Adrenal gland (tissue), 12 donors: Measurements from ENCODE around the gene DNAH9. TPM values are rescaled to one million over a fixed set of nuclear protein-coding genes. Genes with fewer than 3 reads are reported as not detected.

Experiments used
- DNase-seq, 7 donors: peaks; one replicate each; pipeline ENCODE4 v3.0.0-alpha.2; 2019 to 2020
- H3K27ac ChIP-seq, 5 donors: fragments of 200-600 bp; sonication (generic) in 4 of 5; 1 replicate in 3 of 5; 2 replicates in 2 of 5; pipeline versions ENCODE4 v1.5.1 to v1.8.0; 2016 to 2020; ENCODE audit warnings: mild to moderate bottlenecking in 1 of 5
- H3K27me3 ChIP-seq: fragments of 200-600 bp; 2 replicates; pipeline ENCODE4 v1.8.0; 2021
- H3K36me3 ChIP-seq, 2 donors: fragments of 200-600 bp; replicated peaks in 1 of 2; 1 replicate in 1 of 2; 2 replicates in 1 of 2; pipeline versions ENCODE4 v1.5.1 to v1.8.0; 2018 to 2022
- H3K4me1 ChIP-seq, 2 donors: fragments of 200-600 bp; replicated peaks in 1 of 2; 1 replicate in 1 of 2; 2 replicates in 1 of 2; pipeline versions ENCODE4 v1.5.1 to v1.8.0; 2018 to 2021
- H3K4me3 ChIP-seq, 4 donors: fragments of 200-600 bp; sonication (generic) in 3 of 4; one replicate each; pipeline ENCODE4 v1.5.1; 2016 to 2018
- H3K9me3 ChIP-seq, 3 donors: fragments of 200-600 bp; sonication (generic) in 1 of 3; replicated peaks in 1 of 3; 1 replicate in 2 of 3; 2 replicates in 1 of 3; pipeline versions ENCODE4 v1.5.1 to v1.8.0; 2016 to 2021
- CTCF ChIP-seq, 6 experiments: fragments of 450-650 bp in 4 of 6; fragments of 200-600 bp in 2 of 6; sonication (generic) in 1 of 6; IDR thresholded peaks; 1 replicate in 5 of 6; 2 replicates in 1 of 6; pipeline versions ENCODE4 v1.5.1 to v1.8.0; 2016 to 2021; ENCODE audit warnings: antibody characterized with exemption in 6 of 6, mild to moderate bottlenecking in 2 of 6, moderate library complexity in 1 of 6
- POLR2A ChIP-seq, 2 donors: fragments of 450-650 bp; IDR thresholded peaks; one replicate each; pipeline ENCODE4 v1.6.1; 2017; ENCODE audit warnings: antibody characterized with exemption in 2 of 2, mild to moderate bottlenecking in 2 of 2, moderate library complexity in 1 of 2
- WGBS, 4 donors: extraction: QIAGEN DNeasy Blood & Tissue Kit in 2 of 4; methylation state at CpG; one replicate each; pipeline versions ENCODE4 v1.1.5 to v1.1.7; 2013 to 2017; 5-methylcytosine and 5-hydroxymethylcytosine counted together
- intact Hi-C, 2 donors: fragments of 100-400 bp; cut with DNase I; formaldehyde crosslinking; loops; one replicate each; pipeline versions ENCODE4 v1.14.1 to v1.15.0; 2022 to 2023
- polyA plus RNA-seq, 3 donors: library from polyadenylated mRNA; stranded (reverse); fragments of 200-250 nt in 2 of 3; fragments of 350-450 nt in 1 of 3; fragmentation: Illumina TruSeq in 1 of 3; extraction: RNeasy Lipid Tissue Mini Kit (QIAGEN cat#74804) in 1 of 3; gene quantifications; one replicate each; pipeline ENCODE4 v1.2.3, GENCODE V29; 2013 to 2014
- total RNA-seq, 9 donors: library from RNA; depleted of rRNA in 4 of 9; stranded (reverse); fragments of >200 nt in 4 of 9; fragments of 120-200 nt in 1 of 9; fragmentation: NEBNext Ultra II Directional in 1 of 9; extraction: Animal tissue kit (Norgen Biotek cat#: 25700) in 1 of 9; gene quantifications; one replicate each; pipeline versions ENCODE4 v1.1.0 to v1.2.4, GENCODE V29; 2013 to 2023
- donor health status: healthy with polysubstance abuse.
- donor health status: Bipolar disorder and iron deficiency.
- donor health status: DM: yes; HTN: yes; CAD: no.
- donor health status: DM: no; HTN: no; CAD: no.
- donor health status: DM: no; HTN: no; CAD: no.
- donor health status: DM: yes; HTN: yes; CAD: no.

Gene DNAH9
- total and polyA plus RNA-seq, 12 donors = 0.28 to 3.5 (median 1.2) TPM

- no peak for TF ChIP-seq CTCF (IDR thresholded peaks at IDR 0.05)
- TF ChIP-seq POLR2A (IDR thresholded peaks at IDR 0.05) = no peak
- Histone ChIP-seq H3K9me3 (no peaks in the 10 kb centered on the region), H3K4me1 (no peaks in the 10 kb centered on the region), H3K27me3 (no peaks in the 10 kb centered on the region), H3K4me3 (no peak overlapping the region), H3K27ac (no peak overlapping the region), H3K36me3 (no peaks in the 10 kb centered on the region)
- DNase-seq = no peak
- intact Hi-C loops = no loop called here
- 52 to 70% (median 58%) methylated on average over 2 of the region's 2 CpGs for WGBS, 4 donors
These were observed 84.4 kb downstream of the DNAH9 start for GRCh38 chr17:11682646-11683045.

DNA sequence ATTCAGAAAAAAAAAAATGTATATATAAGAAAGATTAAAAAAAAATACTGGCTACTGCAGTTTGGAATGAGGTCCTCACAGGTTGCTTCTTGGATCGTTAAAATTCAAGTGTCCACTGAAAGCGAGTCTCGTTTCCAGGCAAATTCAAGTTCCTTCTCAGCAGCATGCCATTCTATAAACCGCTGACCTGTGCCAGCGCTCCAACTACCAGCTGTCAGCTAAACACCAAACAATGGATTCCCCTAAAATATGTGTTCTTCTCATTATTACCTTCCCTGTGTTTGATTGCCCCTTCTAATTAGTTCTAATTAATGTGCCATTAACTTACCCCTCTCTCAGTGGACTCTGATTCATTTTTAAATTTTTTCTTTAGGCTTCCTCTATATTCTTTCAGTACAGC, 92.4 kb downstream of the DNAH9 start:
- DNase-seq = no peak
- no peaks in the 10 kb centered on the region for H3K9me3 ChIP-seq
- H3K4me3 ChIP-seq = no peak overlapping the region
- H3K27ac ChIP-seq = no peak overlapping the region
- intact Hi-C loops = no loop called here
- H3K27me3 ChIP-seq = no peaks in the 10 kb centered on the region
- TF ChIP-seq CTCF (IDR thresholded peaks at IDR 0.05) = no peak
- no peaks in the 10 kb centered on the region for H3K36me3 ChIP-seq
- WGBS, 4 donors = 71 to 83% (median 77%) methylated on average over 5 of the region's 5 CpGs
- H3K4me1 ChIP-seq = no peaks in the 10 kb centered on the region

GRCh38 chr17:11692688-11693087, 94.4 kb downstream of the DNAH9 start:
- no peak overlapping the region for H3K4me3 ChIP-seq
- WGBS, 4 donors = 88 to 96% (median 93%) methylated on average over 9 of the region's 9 CpGs

DNA sequence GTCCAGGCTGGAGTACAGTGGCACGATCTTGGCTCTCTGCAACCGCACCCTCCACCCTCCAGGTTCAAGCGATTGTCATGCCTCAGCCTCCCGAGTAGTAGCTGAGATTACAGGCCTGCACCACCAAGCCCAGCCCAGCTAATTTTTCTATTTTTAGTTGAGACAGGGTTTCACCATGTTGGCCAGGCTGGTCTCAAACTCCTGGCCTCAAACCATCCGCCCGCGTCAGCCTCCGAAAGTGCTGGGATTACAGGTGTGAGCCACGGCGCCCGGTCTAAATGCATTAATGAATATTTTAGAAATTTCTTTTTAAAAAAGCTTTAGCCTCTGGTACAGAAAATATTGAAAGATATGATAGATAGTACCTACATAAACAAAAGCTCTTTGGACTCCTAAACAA, 95.0 kb downstream of the DNAH9 start:
- H3K4me1 ChIP-seq = no peaks in the 10 kb centered on the region
- H3K4me3 ChIP-seq = no peak overlapping the region
- H3K27me3 ChIP-seq = no peaks in the 10 kb centered on the region
- DNase-seq = no peak
- H3K9me3 ChIP-seq = no peaks in the 10 kb centered on the region
- 89 to 91% (median 90%) methylated on average over 10 to 11 of the region's 11 CpGs for WGBS, 4 donors
- TF ChIP-seq CTCF (IDR thresholded peaks at IDR 0.05) (no peak), POLR2A (IDR thresholded peaks at IDR 0.05) (no peak)
- no peak overlapping the region for H3K27ac ChIP-seq
- H3K36me3 ChIP-seq = no peaks in the 10 kb centered on the region
- intact Hi-C loops = no loop called here

More at GRCh38 chr17:11692688-11693087, 94.4 kb downstream of the DNAH9 start:
- Histone ChIP-seq H3K27ac (no peak overlapping the region), H3K4me1 (no peaks in the 10 kb centered on the region), H3K27me3 (no peaks in the 10 kb centered on the region), H3K9me3 (no peaks in the 10 kb centered on the region), H3K36me3 (no peaks in the 10 kb centered on the region)
- no peak for DNase-seq
- intact Hi-C loops = no loop called here
- TF ChIP-seq CTCF (IDR thresholded peaks at IDR 0.05) (no peak), POLR2A (IDR thresholded peaks at IDR 0.05) (no peak)
